ENCODE results near the gene PYGM.

- TF ChIP-seq CTCF (conservative IDR thresholded peaks at IDR 0.05) (no peak), ZFX (IDR thresholded peaks at IDR 0.05) (no peak)
Observed at GRCh38 chr11:64697663-64698375, 62.0 kb downstream of the PYGM start.
